ENCODE results near the gene HIVEP1. TPM values are rescaled to one million over a fixed set of nuclear protein-coding genes. Genes with fewer than 3 reads are reported as not detected.

Gene HIVEP1
- total RNA-seq, 2 donors from 2014 or later, result 33.6 to 35.1 TPM

DNA sequence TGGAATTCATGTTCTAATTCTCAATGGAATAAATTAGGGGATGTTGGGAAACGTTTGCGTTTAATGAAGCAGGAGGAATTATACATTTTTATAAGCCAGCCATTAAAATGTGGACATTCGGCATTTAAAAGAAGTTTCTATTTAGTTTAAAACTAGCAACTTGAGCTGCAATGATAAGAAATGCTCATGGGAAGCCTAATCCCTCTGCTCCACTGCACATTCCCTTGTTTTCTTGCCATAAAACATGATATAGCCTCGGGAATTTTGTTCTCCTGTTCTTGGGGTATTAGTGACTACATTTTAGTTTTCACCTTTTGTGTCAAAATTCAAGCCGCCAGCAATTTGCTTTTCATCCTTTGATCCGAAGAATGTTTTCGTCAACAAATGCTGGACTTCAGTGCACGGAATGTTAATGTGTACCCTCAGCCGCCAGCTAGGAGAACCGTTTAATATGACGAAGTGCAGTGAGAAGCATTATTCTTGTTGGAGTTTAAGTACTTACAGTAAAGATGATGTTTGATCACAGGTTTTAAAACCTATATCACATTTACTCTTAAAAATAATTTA is 137.9 kb downstream of the HIVEP1 start:
- no peak overlapping the region for H3K9ac ChIP-seq (ENCODE audit: extremely low read depth, low read length, poor library complexity, severe bottlenecking)
- peaks cover 6% of the 10 kb centered on the region for H3K4me1 ChIP-seq (ENCODE audit: control insufficient read depth, insufficient read depth, low read length)
- Mint-ChIP-seq H3K27me3 (ENCODE audit: insufficient read depth) (no peaks in the 10 kb centered on the region), H3K4me1 (peaks cover 8% of the 10 kb centered on the region), H3K27ac (no peak overlapping the region), H3K9me3 (no peaks in the 10 kb centered on the region), H3K36me3 (ENCODE audit: low read depth) (no peaks in the 10 kb centered on the region), H3K4me3 (no peak overlapping the region)
- H3K27ac ChIP-seq (ENCODE audit: low read depth, low read length), result no peak overlapping the region
- H3K27me3 ChIP-seq (ENCODE audit: control insufficient read depth, insufficient read depth, low read length, poor library complexity, severe bottlenecking), result no peaks in the 10 kb centered on the region
- peaks cover 2% of the 10 kb centered on the region for H3K36me3 ChIP-seq (ENCODE audit: control insufficient read depth, insufficient read depth, low read length)
- TF ChIP-seq, protein P1, sequence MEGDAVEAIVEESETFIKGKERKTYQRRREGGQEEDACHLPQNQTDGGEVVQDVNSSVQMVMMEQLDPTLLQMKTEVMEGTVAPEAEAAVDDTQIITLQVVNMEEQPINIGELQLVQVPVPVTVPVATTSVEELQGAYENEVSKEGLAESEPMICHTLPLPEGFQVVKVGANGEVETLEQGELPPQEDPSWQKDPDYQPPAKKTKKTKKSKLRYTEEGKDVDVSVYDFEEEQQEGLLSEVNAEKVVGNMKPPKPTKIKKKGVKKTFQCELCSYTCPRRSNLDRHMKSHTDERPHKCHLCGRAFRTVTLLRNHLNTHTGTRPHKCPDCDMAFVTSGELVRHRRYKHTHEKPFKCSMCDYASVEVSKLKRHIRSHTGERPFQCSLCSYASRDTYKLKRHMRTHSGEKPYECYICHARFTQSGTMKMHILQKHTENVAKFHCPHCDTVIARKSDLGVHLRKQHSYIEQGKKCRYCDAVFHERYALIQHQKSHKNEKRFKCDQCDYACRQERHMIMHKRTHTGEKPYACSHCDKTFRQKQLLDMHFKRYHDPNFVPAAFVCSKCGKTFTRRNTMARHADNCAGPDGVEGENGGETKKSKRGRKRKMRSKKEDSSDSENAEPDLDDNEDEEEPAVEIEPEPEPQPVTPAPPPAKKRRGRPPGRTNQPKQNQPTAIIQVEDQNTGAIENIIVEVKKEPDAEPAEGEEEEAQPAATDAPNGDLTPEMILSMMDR (conservative IDR thresholded peaks at IDR 0.05), result no peak
- no peak for DNase-seq
- WGBS, 2 experiments (ENCODE audit: insufficient coverage in 1 of 2, insufficient read length in 1 of 2), result 90 to 94% methylated on average over 8 to 11 of the region's 11 CpGs
- no peak overlapping the region for H3K4me3 ChIP-seq (ENCODE audit: low read length)
- no peaks in the 10 kb centered on the region for H3K9me3 ChIP-seq (ENCODE audit: control insufficient read depth, low read length)

DNA sequence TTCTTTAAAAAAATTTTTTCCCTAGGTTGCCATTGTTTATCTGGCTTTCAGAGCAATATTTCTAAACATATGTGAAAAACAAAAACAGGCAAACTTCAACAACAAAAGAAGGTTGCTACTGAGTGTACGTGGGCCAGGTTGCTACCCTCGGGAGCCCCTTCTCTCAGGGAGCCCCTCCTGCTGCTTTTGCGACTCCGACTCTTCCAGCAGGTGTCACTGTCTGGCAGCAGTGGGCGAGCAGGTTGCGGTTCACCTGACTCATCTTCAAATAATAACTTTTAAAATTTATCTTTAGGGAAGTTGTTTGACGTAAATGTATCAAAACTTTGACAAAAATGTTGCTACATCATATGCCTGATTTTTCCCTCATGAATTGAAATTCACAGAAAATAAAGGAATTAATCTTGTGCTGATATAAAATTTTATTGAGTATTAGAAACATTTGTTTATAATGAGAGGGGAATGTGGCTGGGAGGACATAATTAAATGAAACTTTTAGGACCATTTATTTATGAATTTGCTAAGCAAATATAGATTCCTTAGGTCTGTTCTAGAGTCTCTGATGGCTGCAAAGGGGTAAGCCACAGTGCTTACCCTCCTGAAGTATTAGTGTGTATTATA is 138.8 kb downstream of the HIVEP1 start:
- Histone ChIP-seq H3K9ac (ENCODE audit: extremely low read depth, low read length, poor library complexity, severe bottlenecking) (no peak overlapping the region), H3K9me3 (ENCODE audit: control insufficient read depth, low read length) (no peaks in the 10 kb centered on the region), H3K4me3 (ENCODE audit: low read length) (no peak overlapping the region), H3K27ac (ENCODE audit: low read depth, low read length) (no peak overlapping the region), H3K27me3 (ENCODE audit: control insufficient read depth, insufficient read depth, low read length, poor library complexity, severe bottlenecking) (no peaks in the 10 kb centered on the region), H3K4me1 (ENCODE audit: control insufficient read depth, insufficient read depth, low read length) (peaks cover 6% of the 10 kb centered on the region), H3K36me3 (ENCODE audit: control insufficient read depth, insufficient read depth, low read length) (peaks cover 2% of the 10 kb centered on the region)
- Mint-ChIP-seq H3K27ac (no peak overlapping the region), H3K9me3 (no peaks in the 10 kb centered on the region), H3K36me3 (ENCODE audit: low read depth) (no peaks in the 10 kb centered on the region), H3K27me3 (ENCODE audit: insufficient read depth) (no peaks in the 10 kb centered on the region), H3K4me1 (peaks cover 8% of the 10 kb centered on the region), H3K4me3 (no peak overlapping the region)
- peak; percentile 85 for DNase-seq
- 63% methylated on average over 7 of the region's 7 CpGs; no CpG with 5 or more reads in 1 of the 2 experiments for WGBS, 2 experiments (ENCODE audit: insufficient coverage in 1 of 2, insufficient read length in 1 of 2)
- TF ChIP-seq, protein P1 (conservative IDR thresholded peaks at IDR 0.05), result peak; percentile 95

DNA sequence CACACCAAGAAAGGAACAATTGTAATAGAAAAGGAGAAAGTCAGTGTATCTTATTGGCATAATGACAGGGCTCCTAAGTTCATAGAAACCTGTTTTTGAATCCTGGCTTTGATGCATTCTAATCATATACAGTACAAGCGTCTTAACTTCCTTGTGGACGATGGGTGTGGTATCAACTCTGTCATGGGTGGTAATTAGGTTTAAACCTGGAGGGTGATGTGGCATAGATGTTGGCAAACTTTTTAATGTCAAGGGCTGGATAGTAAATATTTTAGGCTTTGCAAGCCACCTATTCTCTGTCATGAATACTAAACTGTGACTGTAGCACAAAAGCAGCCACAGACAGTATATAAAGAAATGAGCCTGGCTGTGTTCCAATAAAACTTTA is 139.3 kb downstream of the HIVEP1 start:
- no peak for DNase-seq
- no peaks in the 10 kb centered on the region for H3K27me3 Mint-ChIP-seq (ENCODE audit: insufficient read depth)
- Histone ChIP-seq H3K36me3 (ENCODE audit: control insufficient read depth, insufficient read depth, low read length) (peaks cover 2% of the 10 kb centered on the region), H3K27me3 (ENCODE audit: control insufficient read depth, insufficient read depth, low read length, poor library complexity, severe bottlenecking) (no peaks in the 10 kb centered on the region), H3K4me1 (ENCODE audit: control insufficient read depth, insufficient read depth, low read length) (peaks cover 6% of the 10 kb centered on the region), H3K4me3 (ENCODE audit: low read length) (no peak overlapping the region), H3K27ac (ENCODE audit: low read depth, low read length) (no peak overlapping the region), H3K9ac (ENCODE audit: extremely low read depth, low read length, poor library complexity, severe bottlenecking) (no peak overlapping the region), H3K9me3 (ENCODE audit: control insufficient read depth, low read length) (no peaks in the 10 kb centered on the region)
- no peaks in the 10 kb centered on the region for H3K36me3 Mint-ChIP-seq (ENCODE audit: low read depth)
- no peaks in the 10 kb centered on the region for H3K9me3 Mint-ChIP-seq
- TF ChIP-seq, protein P1 (conservative IDR thresholded peaks at IDR 0.05), result no peak
- H3K4me3 Mint-ChIP-seq, result no peak overlapping the region
- H3K27ac Mint-ChIP-seq, result no peak overlapping the region
- 98% methylated on average over 2 of the region's 2 CpGs; no CpG with 5 or more reads in 1 of the 2 experiments for WGBS, 2 experiments (ENCODE audit: insufficient coverage in 1 of 2, insufficient read length in 1 of 2)
- peaks cover 8% of the 10 kb centered on the region for H3K4me1 Mint-ChIP-seq

Measured in endodermal cell (in vitro differentiated cells).